NB4 (cell line): ENCODE measurements around the gene OR6X1.

ENCODE experiments used
- POLR2A ChIP-seq: IDR thresholded peaks from 2 replicates; pipeline ENCODE4 v1.6.1; 2011; ENCODE audit warnings: mild to moderate bottlenecking; ENCODE audit not compliant: insufficient read length; ENCODE audit errors: extremely low read depth
- TF ChIP-seq, protein P1 (sequence below): IDR thresholded peaks from 2 replicates; pipeline ENCODE4 v1.6.1; 2011; ENCODE audit warnings: low read depth, low read length
- TF ChIP-seq, protein P2 (sequence below): IDR thresholded peaks from one replicate; pipeline ENCODE4 v1.5.1; 2012; ENCODE audit warnings: low read depth, low read length

DNA sequence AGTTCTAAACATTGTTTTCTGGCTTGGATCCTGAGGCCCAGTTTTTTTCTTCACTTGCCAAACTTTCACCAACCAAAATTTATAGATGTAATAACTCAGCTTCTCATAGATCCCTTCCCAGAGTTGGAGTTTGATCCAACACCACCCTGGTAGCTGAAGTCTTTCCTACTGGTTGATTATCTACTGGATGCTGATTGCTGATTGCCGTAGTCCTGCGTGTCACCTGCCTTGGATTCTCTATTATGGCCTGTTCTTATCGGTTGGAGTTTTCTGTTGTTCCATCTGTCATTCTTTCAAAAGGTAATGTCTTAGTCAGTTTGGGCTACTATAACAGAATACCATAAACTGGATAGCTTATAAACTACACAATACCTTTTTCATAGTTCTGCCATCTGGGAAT is 17.3 kb upstream of the OR6X1 start:
- TF ChIP-seq, protein P1, sequence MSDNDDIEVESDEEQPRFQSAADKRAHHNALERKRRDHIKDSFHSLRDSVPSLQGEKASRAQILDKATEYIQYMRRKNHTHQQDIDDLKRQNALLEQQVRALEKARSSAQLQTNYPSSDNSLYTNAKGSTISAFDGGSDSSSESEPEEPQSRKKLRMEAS: no peak
- no peak for TF ChIP-seq POLR2A
- TF ChIP-seq, protein P2, sequence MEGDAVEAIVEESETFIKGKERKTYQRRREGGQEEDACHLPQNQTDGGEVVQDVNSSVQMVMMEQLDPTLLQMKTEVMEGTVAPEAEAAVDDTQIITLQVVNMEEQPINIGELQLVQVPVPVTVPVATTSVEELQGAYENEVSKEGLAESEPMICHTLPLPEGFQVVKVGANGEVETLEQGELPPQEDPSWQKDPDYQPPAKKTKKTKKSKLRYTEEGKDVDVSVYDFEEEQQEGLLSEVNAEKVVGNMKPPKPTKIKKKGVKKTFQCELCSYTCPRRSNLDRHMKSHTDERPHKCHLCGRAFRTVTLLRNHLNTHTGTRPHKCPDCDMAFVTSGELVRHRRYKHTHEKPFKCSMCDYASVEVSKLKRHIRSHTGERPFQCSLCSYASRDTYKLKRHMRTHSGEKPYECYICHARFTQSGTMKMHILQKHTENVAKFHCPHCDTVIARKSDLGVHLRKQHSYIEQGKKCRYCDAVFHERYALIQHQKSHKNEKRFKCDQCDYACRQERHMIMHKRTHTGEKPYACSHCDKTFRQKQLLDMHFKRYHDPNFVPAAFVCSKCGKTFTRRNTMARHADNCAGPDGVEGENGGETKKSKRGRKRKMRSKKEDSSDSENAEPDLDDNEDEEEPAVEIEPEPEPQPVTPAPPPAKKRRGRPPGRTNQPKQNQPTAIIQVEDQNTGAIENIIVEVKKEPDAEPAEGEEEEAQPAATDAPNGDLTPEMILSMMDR: no peak
